HepG2 (cell line): Measurements from ENCODE around the gene SMAD3. TPM values are rescaled to one million over a fixed set of nuclear protein-coding genes. Genes with fewer than 3 reads are reported as not detected.
A peak's percentile ranks its signal among the peaks of the same experiment; 100 is the strongest.

ENCODE experiments used
- DNMT1 ChIP-seq: sonication (generic); formaldehyde crosslinking; IDR thresholded peaks from 2 replicates; pipeline ENCODE4 v1.5.1; 2020; ENCODE audit warnings: mild to moderate bottlenecking, missing genetic modification reagents
- GFI1 ChIP-seq: sonication (generic); formaldehyde crosslinking; IDR thresholded peaks from 2 replicates; pipeline ENCODE4 v1.5.0; 2020; ENCODE audit warnings: missing genetic modification reagents, mild to moderate bottlenecking, borderline replicate concordance
- IRF2 ChIP-seq: IDR thresholded peaks from 2 replicates; pipeline ENCODE4 v1.6.1; 2018; ENCODE audit warnings: missing genetic modification reagents, missing compliant biosample characterization
- KAT8 ChIP-seq: IDR thresholded peaks from 2 replicates; pipeline ENCODE4 v1.6.1; 2016; ENCODE audit warnings: missing genetic modification reagents, missing compliant biosample characterization
- NKX3-1 ChIP-seq: sonication (generic); formaldehyde crosslinking; IDR thresholded peaks from 2 replicates; pipeline ENCODE4 v1.5.0; 2020; ENCODE audit warnings: missing genetic modification reagents
- PAX8 ChIP-seq: sonication (generic); formaldehyde crosslinking; IDR thresholded peaks from 2 replicates; pipeline ENCODE4 v1.8.0; 2022; ENCODE audit warnings: mild to moderate bottlenecking, missing genetic modification reagents, borderline replicate concordance
- PPARG ChIP-seq: conservative IDR thresholded peaks from 2 replicates; pipeline ENCODE4 v1.6.1; 2016; ENCODE audit warnings: missing biosample characterization, missing genetic modification reagents
- TBL1XR1 ChIP-seq: fragments of 150-350 bp; IDR thresholded peaks from 2 replicates; pipeline ENCODE4 v1.6.1; 2014; ENCODE audit warnings: borderline replicate concordance, low read length; ENCODE audit not compliant: partially characterized antibody
- TCF12 ChIP-seq, 2 experiments: fragments of 450-650 bp in 1 of 2; sonication (generic) in 1 of 2; formaldehyde crosslinking in 1 of 2; IDR thresholded peaks; 2 replicates each; pipeline versions ENCODE4 v1.6.1 to v1.8.0; 2017 to 2022; ENCODE audit warnings: antibody characterized with exemption in 1 of 2, mild to moderate bottlenecking in 1 of 2, missing genetic modification reagents in 1 of 2, moderate library complexity in 1 of 2
- ZBTB21 ChIP-seq: sonication (generic); formaldehyde crosslinking; IDR thresholded peaks from 2 replicates; pipeline ENCODE4 v1.4.0; 2020; ENCODE audit warnings: missing genetic modification reagents
- ZKSCAN5 ChIP-seq: sonication (generic); formaldehyde crosslinking; IDR thresholded peaks from 2 replicates; pipeline ENCODE4 v1.5.1; 2020; ENCODE audit warnings: mild to moderate bottlenecking, missing genetic modification reagents
- ZNF138 ChIP-seq: sonication (generic); formaldehyde crosslinking; IDR thresholded peaks from 2 replicates; pipeline ENCODE4 v1.5.0; 2020; ENCODE audit warnings: mild to moderate bottlenecking, low read depth, missing genetic modification reagents
- ZNF143 ChIP-seq: sonication (generic); formaldehyde crosslinking; IDR thresholded peaks from 2 replicates; pipeline ENCODE4 v1.4.0; 2020; ENCODE audit warnings: missing genetic modification reagents
- ZNF460 ChIP-seq: sonication (generic); formaldehyde crosslinking; IDR thresholded peaks from 2 replicates; pipeline ENCODE4 v1.5.1; 2020; ENCODE audit warnings: missing genetic modification reagents, mild to moderate bottlenecking, borderline replicate concordance
- ZNF567 ChIP-seq: sonication (generic); formaldehyde crosslinking; IDR thresholded peaks from 2 replicates; pipeline ENCODE4 v1.8.1; 2023; ENCODE audit warnings: mild to moderate bottlenecking, missing genetic modification reagents, borderline replicate concordance
- ZNF615 ChIP-seq: sonication (generic); formaldehyde crosslinking; IDR thresholded peaks from 2 replicates; pipeline ENCODE4 v1.5.0; 2020; ENCODE audit warnings: mild to moderate bottlenecking, missing genetic modification reagents, borderline replicate concordance
- ZNF747 ChIP-seq: sonication (generic); formaldehyde crosslinking; IDR thresholded peaks from 2 replicates; pipeline ENCODE4 v1.8.1; 2023; ENCODE audit warnings: missing genetic modification reagents, mild to moderate bottlenecking, borderline replicate concordance
- polyA plus RNA-seq, 8 experiments: library from polyadenylated mRNA; depleted of rRNA in 3 of 8; stranded (reverse) in 7 of 8; unstranded in 1 of 8; fragments of >200 nt; fragmentation: Illumina TruSeq in 4 of 8; extraction: Trizol in 4 of 8; gene quantifications; 2 replicates each; pipeline versions ENCODE4 v1.2.1 to v1.2.3, GENCODE V29; 2011 to 2016; ENCODE audit warnings: low read depth in 4 of 8, missing spikeins in 1 of 8, mixed read lengths in 1 of 8; ENCODE audit not compliant: insufficient read depth in 1 of 8
- total RNA-seq, 5 experiments: library from RNA; depleted of rRNA; stranded (reverse); fragments of >200 nt; fragmentation: Illumina TruSeq; extraction: Trizol; gene quantifications; 2 replicates each; pipeline ENCODE4 v1.2.3, GENCODE V29; 2016; ENCODE audit warnings: low read depth in 1 of 5
- TF ChIP-seq, protein P1 (sequence below): sonication (generic); formaldehyde crosslinking; IDR thresholded peaks from 2 replicates; pipeline ENCODE4 v1.4.0; 2020; ENCODE audit warnings: mild to moderate bottlenecking, missing genetic modification reagents
- TF ChIP-seq, protein P2 (sequence below): sonication (generic); formaldehyde crosslinking; IDR thresholded peaks from 2 replicates; pipeline ENCODE4 v1.4.0; 2020; ENCODE audit warnings: missing genetic modification reagents; ENCODE audit errors: not compliant biosample characterization
- TF ChIP-seq, protein P3 (sequence below): sonication (generic); formaldehyde crosslinking; IDR thresholded peaks from 2 replicates; pipeline ENCODE4 v1.8.1; 2023; ENCODE audit warnings: mild to moderate bottlenecking, missing genetic modification reagents
- TF ChIP-seq, protein P4 (sequence below): sonication (generic); formaldehyde crosslinking; IDR thresholded peaks from 2 replicates; pipeline ENCODE4 v1.9.0; 2022; ENCODE audit warnings: low read depth, missing genetic modification reagents

Gene SMAD3
- total and polyA plus RNA-seq, 2 of the 13 experiments (the other 11 are each of a cell fraction or from before 2014, with no cell fraction given), result 8.6 to 56.3 TPM

DNA sequence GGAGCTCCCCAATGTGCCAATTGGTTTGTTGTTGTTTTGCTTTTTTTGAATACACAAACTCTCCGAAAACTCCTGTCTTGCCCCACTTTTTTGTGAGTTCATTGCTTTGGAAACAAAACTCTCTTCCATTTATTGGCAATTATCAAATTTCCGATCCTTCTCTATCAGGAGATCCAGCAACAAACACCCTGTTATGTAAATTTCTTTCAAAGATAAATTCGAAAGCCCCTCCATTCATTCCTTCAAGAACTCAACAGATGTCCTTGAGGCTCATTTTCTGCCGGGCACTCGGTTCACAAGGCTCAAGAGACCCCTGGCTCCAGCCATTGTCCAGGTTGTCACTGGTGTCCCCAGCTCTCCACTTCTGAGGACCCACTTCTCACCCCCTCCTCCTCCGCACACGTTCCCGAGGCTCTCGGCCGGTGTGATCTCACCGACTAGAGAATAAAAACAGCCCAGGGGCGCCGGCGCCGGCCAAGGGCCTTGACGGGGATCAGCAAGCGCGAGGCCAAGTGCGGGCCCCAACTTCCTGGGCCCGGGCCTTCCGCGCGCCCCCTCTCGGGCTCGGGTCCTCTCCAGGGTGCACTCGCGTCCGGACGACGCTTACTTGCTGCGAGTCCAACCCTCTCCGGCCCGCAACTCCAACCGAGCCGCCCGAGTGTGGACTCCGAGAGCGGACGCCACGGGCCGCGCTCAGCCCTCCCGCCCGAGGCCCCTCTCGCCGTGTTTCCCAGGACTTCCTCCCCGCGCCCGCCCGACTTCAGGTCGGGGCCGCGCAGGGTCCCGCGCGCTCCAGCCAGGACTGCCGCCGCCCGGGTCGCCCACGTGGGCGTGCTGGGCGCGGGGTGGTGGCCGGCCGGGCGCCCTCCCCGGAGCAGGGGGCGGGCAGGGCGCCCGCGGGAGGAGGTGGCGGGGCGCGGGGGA lies 533 bp upstream of the SMAD3 start (continued):
- TF ChIP-seq ZNF138 (CRISPR knock-in tag) (no peak; the same call in 1 of the 2 replicates), ZNF615 (no peak), PAX8 (CRISPR knock-in tag) (no peak), GFI1 (CRISPR knock-in tag) (no peak), ZNF143 (CRISPR knock-in tag) (no peak), TBL1XR1 (no peak), NKX3-1 (peak; percentile 82), ZBTB21 (CRISPR knock-in tag) (no peak), TCF12 (IDR thresholded peaks at IDR 0.05) (no peak), TCF12 (CRISPR knock-in tag; IDR thresholded peaks at IDR 0.05) (no peak), PPARG (CRISPR knock-in tag) (no peak), KAT8 (CRISPR knock-in tag) (peak; percentile 23; the same call in 1 of the 2 replicates), IRF2 (CRISPR knock-in tag) (peak; percentile 19; the same call in 1 of the 2 replicates), DNMT1 (CRISPR knock-in tag) (no peak), ZNF567 (CRISPR knock-in tag) (no peak), ZNF460 (no peak), ZKSCAN5 (CRISPR knock-in tag) (no peak), ZNF747 (CRISPR knock-in tag) (no peak)
- TF ChIP-seq, protein P1, sequence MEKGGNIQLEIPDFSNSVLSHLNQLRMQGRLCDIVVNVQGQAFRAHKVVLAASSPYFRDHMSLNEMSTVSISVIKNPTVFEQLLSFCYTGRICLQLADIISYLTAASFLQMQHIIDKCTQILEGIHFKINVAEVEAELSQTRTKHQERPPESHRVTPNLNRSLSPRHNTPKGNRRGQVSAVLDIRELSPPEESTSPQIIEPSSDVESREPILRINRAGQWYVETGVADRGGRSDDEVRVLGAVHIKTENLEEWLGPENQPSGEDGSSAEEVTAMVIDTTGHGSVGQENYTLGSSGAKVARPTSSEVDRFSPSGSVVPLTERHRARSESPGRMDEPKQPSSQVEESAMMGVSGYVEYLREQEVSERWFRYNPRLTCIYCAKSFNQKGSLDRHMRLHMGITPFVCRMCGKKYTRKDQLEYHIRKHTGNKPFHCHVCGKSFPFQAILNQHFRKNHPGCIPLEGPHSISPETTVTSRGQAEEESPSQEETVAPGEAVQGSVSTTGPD (CRISPR knock-in tag), result no peak
- TF ChIP-seq, protein P2, sequence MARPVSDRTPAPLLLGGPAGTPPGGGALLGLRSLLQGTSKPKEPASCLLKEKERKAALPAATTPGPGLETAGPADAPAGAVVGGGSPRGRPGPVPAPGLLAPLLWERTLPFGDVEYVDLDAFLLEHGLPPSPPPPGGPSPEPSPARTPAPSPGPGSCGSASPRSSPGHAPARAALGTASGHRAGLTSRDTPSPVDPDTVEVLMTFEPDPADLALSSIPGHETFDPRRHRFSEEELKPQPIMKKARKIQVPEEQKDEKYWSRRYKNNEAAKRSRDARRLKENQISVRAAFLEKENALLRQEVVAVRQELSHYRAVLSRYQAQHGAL (CRISPR knock-in tag), result peak; percentile 64
- TF ChIP-seq, protein P3, sequence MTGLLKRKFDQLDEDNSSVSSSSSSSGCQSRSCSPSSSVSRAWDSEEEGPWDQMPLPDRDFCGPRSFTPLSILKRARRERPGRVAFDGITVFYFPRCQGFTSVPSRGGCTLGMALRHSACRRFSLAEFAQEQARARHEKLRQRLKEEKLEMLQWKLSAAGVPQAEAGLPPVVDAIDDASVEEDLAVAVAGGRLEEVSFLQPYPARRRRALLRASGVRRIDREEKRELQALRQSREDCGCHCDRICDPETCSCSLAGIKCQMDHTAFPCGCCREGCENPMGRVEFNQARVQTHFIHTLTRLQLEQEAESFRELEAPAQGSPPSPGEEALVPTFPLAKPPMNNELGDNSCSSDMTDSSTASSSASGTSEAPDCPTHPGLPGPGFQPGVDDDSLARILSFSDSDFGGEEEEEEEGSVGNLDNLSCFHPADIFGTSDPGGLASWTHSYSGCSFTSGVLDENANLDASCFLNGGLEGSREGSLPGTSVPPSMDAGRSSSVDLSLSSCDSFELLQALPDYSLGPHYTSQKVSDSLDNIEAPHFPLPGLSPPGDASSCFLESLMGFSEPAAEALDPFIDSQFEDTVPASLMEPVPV (CRISPR knock-in tag), result no peak
- TF ChIP-seq, protein P4, sequence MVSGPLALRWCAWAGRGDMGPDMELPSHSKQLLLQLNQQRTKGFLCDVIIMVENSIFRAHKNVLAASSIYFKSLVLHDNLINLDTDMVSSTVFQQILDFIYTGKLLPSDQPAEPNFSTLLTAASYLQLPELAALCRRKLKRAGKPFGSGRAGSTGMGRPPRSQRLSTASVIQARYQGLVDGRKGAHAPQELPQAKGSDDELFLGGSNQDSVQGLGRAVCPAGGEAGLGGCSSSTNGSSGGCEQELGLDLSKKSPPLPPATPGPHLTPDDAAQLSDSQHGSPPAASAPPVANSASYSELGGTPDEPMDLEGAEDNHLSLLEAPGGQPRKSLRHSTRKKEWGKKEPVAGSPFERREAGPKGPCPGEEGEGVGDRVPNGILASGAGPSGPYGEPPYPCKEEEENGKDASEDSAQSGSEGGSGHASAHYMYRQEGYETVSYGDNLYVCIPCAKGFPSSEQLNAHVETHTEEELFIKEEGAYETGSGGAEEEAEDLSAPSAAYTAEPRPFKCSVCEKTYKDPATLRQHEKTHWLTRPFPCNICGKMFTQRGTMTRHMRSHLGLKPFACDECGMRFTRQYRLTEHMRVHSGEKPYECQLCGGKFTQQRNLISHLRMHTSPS (CRISPR knock-in tag), result no peak
